ENCODE data around the gene GRIN2C.
"Not testable (repeated sequence)": the region's sequence is repeated elsewhere in the genome, so short reads cannot be mapped to it uniquely, and the experiment has no call there.

DNA sequence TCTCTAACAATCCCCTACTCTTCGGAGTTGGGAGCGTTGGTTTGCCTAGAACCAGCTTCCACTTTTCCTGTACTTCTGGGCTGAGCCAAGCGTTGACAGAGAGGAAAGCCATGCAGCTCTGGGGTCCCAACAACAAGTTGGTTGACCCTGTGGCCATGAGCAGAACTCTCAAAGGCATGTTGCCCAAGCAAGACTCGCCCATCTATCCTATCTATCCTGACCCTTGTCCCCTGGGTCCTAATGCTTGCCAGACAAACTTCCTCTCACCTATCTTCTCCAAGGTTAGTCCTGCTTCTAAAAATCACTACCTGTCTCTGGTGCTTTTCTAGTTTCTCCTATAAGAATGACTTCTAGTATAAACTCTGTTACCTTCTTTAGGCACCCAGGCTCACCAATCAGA lies 49.4 kb upstream of the GRIN2C start:
- not testable (repeated sequence) for TF ChIP-seq POLR2A (IDR thresholded peaks at IDR 0.05)
- TF ChIP-seq, protein P1, sequence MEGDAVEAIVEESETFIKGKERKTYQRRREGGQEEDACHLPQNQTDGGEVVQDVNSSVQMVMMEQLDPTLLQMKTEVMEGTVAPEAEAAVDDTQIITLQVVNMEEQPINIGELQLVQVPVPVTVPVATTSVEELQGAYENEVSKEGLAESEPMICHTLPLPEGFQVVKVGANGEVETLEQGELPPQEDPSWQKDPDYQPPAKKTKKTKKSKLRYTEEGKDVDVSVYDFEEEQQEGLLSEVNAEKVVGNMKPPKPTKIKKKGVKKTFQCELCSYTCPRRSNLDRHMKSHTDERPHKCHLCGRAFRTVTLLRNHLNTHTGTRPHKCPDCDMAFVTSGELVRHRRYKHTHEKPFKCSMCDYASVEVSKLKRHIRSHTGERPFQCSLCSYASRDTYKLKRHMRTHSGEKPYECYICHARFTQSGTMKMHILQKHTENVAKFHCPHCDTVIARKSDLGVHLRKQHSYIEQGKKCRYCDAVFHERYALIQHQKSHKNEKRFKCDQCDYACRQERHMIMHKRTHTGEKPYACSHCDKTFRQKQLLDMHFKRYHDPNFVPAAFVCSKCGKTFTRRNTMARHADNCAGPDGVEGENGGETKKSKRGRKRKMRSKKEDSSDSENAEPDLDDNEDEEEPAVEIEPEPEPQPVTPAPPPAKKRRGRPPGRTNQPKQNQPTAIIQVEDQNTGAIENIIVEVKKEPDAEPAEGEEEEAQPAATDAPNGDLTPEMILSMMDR (IDR thresholded peaks at IDR 0.05) = not testable (repeated sequence)
